NCI-H1417 (cell line): ENCODE measurements around the gene SEBOX.

Source experiments
- DNase-seq, 3 experiments: peaks; one replicate each; lab custom pipeline; 2025; lab: John Stamatoyannopoulos, UW

SEBOX gene

DNA sequence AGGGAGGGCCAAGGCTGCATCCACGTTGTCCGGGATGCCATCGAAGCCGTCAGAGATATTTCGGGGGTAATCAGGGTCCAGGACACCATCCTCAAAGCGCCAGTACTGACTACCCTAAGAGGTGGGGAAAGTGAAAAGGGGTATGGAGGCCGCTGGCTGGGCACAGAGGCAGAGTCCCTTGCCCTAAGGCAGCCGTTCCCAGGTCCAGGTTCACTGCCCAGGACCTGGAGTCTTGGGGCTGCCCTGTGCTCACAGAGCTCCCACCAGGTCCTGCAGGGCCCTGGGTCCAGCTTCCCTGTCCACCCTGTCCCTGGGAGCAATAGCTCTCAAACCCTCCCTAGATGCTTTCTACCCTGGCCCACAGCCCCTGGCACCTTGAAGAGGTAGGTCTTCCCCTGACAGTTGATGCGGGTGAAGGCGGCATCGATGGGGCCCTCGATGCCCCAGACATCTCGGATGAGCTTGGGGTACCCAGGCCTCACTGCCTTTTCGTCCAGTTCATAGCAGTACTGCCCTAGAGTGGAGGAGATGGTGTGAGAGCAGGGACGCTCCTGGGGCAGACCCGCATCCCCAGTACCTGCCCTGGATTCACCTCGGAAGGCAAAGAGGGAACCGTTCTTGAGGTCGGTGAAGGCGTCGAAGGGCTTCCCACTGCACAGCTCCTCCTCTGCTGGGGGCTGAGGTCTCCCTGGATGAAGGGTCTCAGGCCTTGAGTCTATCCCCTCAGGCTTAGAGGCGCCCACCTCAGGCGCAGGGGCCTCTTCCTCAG, 4.1 kb upstream of the SEBOX start:
- no peak for DNase-seq

DNA sequence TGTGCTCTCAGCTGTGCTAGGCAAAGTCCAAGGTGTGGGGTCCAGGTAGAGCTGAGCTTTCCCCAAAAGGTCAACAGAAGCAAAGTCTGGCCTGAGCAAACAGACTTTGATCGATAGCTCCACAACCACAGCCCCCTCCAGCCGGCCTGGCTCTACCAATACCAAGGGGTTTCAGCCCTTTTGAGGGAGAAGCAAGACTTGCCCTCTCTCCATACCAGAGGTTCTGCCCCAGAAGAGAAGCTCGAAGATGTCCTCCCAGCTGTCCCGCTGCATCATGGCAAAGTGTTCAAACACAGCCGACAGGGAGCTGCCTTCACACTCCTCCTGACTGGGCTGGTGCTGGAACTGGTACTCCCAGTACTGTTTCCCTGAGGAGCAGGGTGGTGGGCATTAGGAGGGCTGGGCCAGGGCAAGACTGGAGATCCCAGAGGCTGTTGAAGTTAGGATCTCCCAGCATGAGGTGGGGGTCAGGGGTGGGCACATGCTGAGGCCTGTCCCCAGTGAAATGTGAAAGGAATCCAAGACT, 3.4 kb upstream of the SEBOX start:
- no peak for DNase-seq

DNA sequence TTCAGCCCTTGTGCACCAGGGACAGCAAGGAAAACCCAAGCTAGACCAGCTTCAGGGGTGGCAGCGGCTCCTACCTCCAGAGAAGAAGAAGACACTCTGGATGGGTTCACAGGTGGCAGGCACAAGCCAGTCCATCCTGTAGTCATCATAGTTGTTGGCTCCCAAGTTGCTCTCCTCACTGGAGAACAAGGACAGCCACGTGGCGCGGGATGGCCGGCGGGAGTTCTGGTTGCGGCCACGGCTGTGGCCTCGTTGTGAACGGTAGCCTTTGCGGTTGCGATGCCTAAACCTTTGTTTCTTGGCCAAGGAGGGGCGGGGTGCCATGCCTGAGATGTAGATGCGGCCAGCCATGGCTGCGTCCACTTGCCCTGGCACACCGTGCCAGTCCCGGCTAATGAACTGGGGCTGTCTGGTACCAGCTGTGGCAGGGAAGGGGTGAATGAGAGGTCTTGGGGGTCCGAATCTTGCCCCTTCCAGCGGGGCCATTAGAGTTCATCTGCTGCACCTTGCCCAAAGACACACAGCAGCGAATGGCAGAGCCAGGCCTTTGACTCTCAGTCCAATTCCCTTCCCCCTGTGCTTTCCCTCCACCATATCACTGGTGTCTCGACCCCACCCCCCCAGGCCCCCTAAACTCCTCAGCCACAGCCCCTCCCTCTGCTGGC, 2.8 kb upstream of the SEBOX start:
- no peak for DNase-seq

DNA sequence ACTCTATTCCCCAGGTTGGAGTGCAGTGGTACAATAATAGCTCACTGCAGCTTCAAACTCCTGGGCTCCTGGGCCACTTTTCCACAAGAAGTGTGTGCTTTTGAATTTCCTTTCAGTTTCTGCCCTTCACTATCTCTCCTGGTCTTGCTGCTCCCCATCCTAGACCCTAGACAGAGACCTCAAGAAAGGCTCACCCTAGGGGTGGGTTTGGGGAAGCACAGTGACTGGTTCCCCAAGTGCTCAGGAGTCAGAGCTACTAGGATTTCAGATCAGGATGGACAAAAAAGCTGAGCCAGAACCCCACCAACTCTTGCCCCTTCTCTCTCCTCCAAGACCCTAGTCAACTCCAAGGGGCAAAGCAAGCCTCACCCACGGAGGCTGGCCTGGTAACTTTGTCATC, 1.6 kb upstream of the SEBOX start:
- DNase-seq, result no peak

- no peak for DNase-seq
Observed at GRCh38 chr17:28365487-28365886, 488 bp upstream of the SEBOX start.

GRCh38 chr17:28363776-28364650, 986 bp downstream of the SEBOX start:
- DNase-seq, result no peak

GRCh38 chr17:28363186-28363585, 1.8 kb downstream of the SEBOX start:
- no peak for DNase-seq

DNA sequence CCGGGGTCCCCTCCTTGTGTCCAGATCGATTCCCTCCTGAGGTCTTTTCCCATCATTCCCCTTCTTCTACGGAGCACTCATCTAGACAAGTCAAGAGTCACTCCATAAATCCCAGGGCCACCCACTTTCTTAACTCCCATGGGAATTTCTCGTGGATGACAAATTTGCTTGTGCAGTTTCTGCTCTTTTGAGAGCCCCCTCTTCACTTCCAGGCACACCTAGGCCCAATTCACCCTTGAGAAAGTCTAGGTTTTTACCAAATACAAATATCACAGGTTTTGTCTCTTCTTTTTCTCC, 7.2 kb downstream of the SEBOX start:
- no peak for DNase-seq

DNA sequence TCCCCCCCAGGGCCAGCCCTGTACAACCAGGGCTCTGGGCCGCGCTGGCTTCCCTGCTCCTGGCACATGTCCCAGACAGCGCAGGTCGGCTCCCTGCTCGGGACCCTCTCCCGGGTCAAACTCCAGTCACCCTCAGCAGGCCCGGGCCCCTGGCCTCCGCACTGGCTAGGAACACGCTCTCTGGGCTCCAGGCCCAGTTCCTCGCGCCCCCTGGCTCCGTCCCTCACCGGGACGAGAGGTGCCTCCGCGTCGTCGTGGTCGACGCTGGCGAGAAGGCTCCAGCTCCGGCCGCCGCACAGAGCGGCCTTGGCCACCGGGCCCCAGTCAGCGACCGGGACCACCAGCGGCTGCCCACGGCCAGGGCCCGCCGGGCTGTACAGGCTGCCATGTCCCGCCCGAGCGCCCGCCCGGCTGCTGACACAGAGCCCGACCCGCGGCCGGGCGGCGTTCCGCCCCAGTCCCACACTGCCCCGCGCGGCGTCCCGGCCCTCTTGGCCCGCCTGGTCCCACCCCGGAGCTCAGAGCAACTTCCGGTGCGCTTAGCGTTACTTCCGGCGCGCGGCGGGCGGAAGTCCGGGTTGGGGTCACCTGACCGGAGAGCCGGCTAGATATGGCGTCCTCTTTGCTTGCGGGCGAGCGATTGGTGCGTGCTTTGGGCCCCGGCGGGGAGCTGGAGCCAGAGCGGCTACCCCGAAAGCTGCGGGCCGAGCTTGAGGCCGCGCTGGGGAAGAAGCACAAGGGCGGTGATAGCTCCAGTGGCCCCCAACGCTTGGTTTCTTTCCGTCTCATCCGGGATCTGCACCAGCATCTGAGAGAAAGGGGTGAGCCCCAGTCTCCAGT, 7.7 kb downstream of the SEBOX start, which contains the start of gene POLDIP2:
Gene POLDIP2 (minus strand): TSS at position 467 of the 840 bp plus-strand sequence. CDS start 79 bp downstream, at position 388.
- DNase-seq, result peak; percentile 93 to 95 (median 95)

- no peak for DNase-seq
Observed at GRCh38 chr17:28350271-28350670, 14.7 kb downstream of the SEBOX start.

GRCh38 chr17:28348979-28349378, 16.0 kb downstream of the SEBOX start:
- no peak for DNase-seq

GRCh38 chr17:28347261-28347891, 17.6 kb downstream of the SEBOX start:
- no peak for DNase-seq

DNA sequence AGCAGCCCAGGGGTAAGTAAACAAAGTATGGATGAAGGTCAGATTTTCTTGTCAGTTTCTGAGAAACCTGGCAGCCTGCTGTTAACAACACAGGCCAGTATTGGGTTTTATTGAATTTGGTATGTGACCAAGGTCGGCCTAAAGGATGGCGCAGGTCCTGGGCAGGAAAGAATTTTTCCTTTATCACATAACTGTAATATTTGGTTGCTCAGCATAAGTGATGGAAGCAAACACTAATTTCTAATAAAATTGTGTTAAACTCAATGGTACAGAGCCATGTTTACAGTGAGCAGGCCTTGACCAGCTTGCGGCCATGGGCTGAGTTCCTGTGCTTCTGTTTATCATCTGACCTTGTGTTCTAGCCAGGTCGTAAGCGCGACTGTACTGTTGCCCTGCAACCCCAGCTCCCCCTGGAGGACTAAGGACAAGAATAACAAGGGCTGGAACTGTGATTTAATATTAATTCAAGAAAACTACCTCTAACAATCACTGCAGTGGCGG, 18.2 kb downstream of the SEBOX start:
- DNase-seq, result peak in 2 of 3 experiments; percentile 12 to 39

- DNase-seq, result no peak
Observed at GRCh38 chr17:28346199-28346580, 18.8 kb downstream of the SEBOX start.

- peak in 2 of 3 experiments; percentile 13 to 24 for DNase-seq
Observed at GRCh38 chr17:28345419-28346198, 19.4 kb downstream of the SEBOX start.

DNA sequence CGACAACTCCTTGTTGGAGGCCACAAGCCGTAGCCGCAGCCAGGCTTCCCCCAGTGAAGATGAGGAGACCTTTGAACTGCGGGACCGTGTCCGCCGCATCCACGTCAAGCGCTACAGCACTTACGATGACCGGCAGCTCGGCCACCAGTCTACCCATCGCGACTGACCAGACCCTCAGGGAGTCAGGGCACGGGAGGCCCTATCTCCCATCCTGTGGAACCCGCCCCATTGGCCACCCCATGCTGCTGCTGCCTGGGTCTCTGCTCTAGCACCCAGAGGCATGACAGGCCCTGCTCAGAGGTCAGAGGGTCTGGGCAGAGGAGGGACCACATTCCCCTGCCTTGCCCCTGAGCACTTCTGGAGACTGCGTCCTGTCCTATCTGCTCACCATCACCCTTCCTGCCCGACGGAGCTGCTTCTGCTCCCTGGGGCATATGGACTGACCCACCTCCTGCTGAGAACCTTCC, 20.5 kb downstream of the SEBOX start:
- DNase-seq, result no peak

- DNase-seq, result peak in 1 of 3 experiments; percentile 45
Observed at GRCh38 chr17:28344011-28344410, 21.0 kb downstream of the SEBOX start.

- DNase-seq, result no peak
Observed at GRCh38 chr17:28343491-28343932, 21.5 kb downstream of the SEBOX start.

DNA sequence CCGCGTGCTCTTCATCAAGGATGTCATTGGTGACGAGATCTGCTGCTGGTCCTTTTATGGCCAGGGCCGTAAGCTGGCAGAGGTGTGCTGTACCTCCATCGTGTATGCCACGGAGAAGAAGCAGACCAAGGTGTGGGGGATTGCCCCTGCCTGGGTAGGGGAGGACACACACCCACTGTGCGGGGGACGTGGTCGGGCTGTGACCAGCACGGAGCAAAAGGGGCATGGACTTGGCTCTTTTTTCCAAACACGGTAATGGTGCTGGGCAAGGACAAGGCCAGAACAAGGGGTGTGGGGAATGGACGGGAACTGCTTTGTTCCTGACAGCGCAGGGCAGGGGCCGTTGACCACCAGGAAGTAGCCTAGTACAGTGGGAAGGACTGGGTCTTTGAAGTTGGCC, 22.7 kb downstream of the SEBOX start:
- DNase-seq, result no peak

DNA sequence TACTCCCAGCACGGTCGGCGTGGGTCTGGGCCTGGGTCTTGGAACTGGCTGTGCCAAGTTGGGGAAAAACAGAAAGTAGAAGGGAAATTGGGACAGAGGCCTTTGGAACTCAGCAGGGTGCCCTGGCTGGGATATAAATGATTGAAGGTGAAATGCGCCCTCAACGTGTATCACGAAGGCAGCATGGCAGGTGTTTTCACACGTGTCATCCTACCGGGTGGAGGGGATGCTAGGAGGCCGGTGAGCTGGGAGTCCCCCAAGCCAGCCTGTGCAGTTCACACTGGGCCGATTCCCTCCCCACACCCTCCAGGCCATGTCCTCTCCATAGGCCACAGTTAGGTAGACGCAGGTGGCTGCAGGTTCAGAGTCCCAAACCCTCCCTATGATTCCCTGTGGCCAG, 23.5 kb downstream of the SEBOX start:
- no peak for DNase-seq
